ENCODE results near the gene PAOX. TPM values are rescaled to one million over a fixed set of nuclear protein-coding genes. Genes with fewer than 3 reads are reported as not detected.

PAOX gene
- total and polyA plus RNA-seq, 2 of the 13 experiments (the other 11 are each of a cell fraction or from before 2014, with no cell fraction given) = 0.49 to 0.77 TPM

GRCh38 chr10:133378251-133379096 lies 588 bp upstream of the PAOX start (continued):
- TF ChIP-seq MATR3 (CRISPR knock-in tag; IDR thresholded peaks at IDR 0.05) = no peak
- TF ChIP-seq SOX13 (IDR thresholded peaks at IDR 0.05) = no peak
- no peak for TF ChIP-seq SOX13 (CRISPR knock-in tag; conservative IDR thresholded peaks at IDR 0.05 in 1 of 2, IDR thresholded peaks at IDR 0.05 in 1 of 2)
- TF ChIP-seq TBL1XR1 (IDR thresholded peaks at IDR 0.05; ENCODE audit: borderline replicate concordance, low read length, partially characterized antibody) = no peak
- TF ChIP-seq SMAD1 (CRISPR knock-in tag; IDR thresholded peaks at IDR 0.05; ENCODE audit: borderline replicate concordance, low read depth) = 0 out of 2 replicates have a peak, but pooled peaks have one; percentile 26
- TF ChIP-seq REPIN1 (CRISPR knock-in tag; IDR thresholded peaks at IDR 0.05; ENCODE audit: borderline replicate concordance, low read depth) = peak; percentile 63
- TF ChIP-seq ZNF770 (CRISPR knock-in tag; IDR thresholded peaks at IDR 0.05) = peak; percentile 84
- no peak for TF ChIP-seq ZNF383 (CRISPR knock-in tag; IDR thresholded peaks at IDR 0.05; ENCODE audit: borderline replicate concordance)
- TF ChIP-seq PREB (CRISPR knock-in tag; IDR thresholded peaks at IDR 0.05) = no peak
- TF ChIP-seq JDP2 (CRISPR knock-in tag; IDR thresholded peaks at IDR 0.05; ENCODE audit: borderline replicate concordance) = no peak
- peak; percentile 22; the same call in 1 of the 2 replicates for TF ChIP-seq ZNF143 (CRISPR knock-in tag; IDR thresholded peaks at IDR 0.05)
- TF ChIP-seq BRCA1 (CRISPR knock-in tag; IDR thresholded peaks at IDR 0.05) = 0 out of 2 replicates have a peak, but pooled peaks have one; percentile 5
- no peak for TF ChIP-seq CC2D1A (CRISPR knock-in tag; IDR thresholded peaks at IDR 0.05)
- peak; percentile 49; the same call in 1 of the 2 replicates for TF ChIP-seq POGZ (CRISPR knock-in tag; IDR thresholded peaks at IDR 0.05)
- no peak for TF ChIP-seq PRMT3 (CRISPR knock-in tag; IDR thresholded peaks at IDR 0.05; ENCODE audit: borderline replicate concordance, low read depth)
- no peak for TF ChIP-seq FOSL2 (CRISPR knock-in tag; IDR thresholded peaks at IDR 0.05)
- TF ChIP-seq ZFYVE20 (CRISPR knock-in tag; IDR thresholded peaks at IDR 0.05; ENCODE audit: borderline replicate concordance, low read depth) = no peak
- peak; percentile 70 for TF ChIP-seq SAP130 (CRISPR knock-in tag; IDR thresholded peaks at IDR 0.05; ENCODE audit: low read depth)
- no peak for TF ChIP-seq U2AF1 (optimal IDR thresholded peaks at IDR 0.05; ENCODE audit: low read depth, low read length)
- TF ChIP-seq ZBTB4 (CRISPR knock-in tag; IDR thresholded peaks at IDR 0.05; ENCODE audit: borderline replicate concordance) = no peak
- no peak for TF ChIP-seq PAWR (CRISPR knock-in tag; IDR thresholded peaks at IDR 0.05; ENCODE audit: borderline replicate concordance)

Measured in HepG2 (cell line).